GM23338 (cell line): Measurements from ENCODE around the gene SBSN.

Experiments used
- CTCF ChIP-seq, 2 experiments: fragments of 200-600 bp in 1 of 2; sonication (generic) in 1 of 2; conservative IDR thresholded peaks; 2 replicates each; pipeline versions ENCODE4 v1.5.1 to v1.6.1; 2016 to 2017; ENCODE audit warnings: antibody characterized with exemption in 2 of 2, low read depth in 2 of 2, mild to moderate bottlenecking in 2 of 2, moderate library complexity in 1 of 2
- EZH2 ChIP-seq: fragments of 200-600 bp; sonication (generic); IDR thresholded peaks from one replicate; pipeline ENCODE4 v1.8.0; 2017; ENCODE audit warnings: antibody characterized with exemption, mild to moderate bottlenecking, low read depth; ENCODE audit not compliant: unreplicated experiment
- POLR2AphosphoS5 ChIP-seq: IDR thresholded peaks from 2 replicates; pipeline ENCODE4 v1.6.1; 2016; ENCODE audit warnings: antibody characterized with exemption, low read depth
- REST ChIP-seq: IDR thresholded peaks from one replicate; pipeline ENCODE4 v1.6.1; 2018; ENCODE audit warnings: antibody characterized with exemption; ENCODE audit not compliant: unreplicated experiment

GRCh38 chr19:35566738-35567137, 38.6 kb upstream of the SBSN start:
- TF ChIP-seq POLR2AphosphoS5 (no peak), EZH2 (no peak), CTCF (conservative IDR thresholded peaks at IDR 0.05; ENCODE audit: low read depth in 2 of 2) (no peak), REST (no peak)
